GM19324 (cell line): ENCODE results near the gene STXBP4.

ENCODE experiments used
- ATAC-seq: cut with Tn5 transposase; IDR thresholded peaks from one replicate; pipeline ENCODE4 v1.9.1; 2021; ENCODE audit warnings: mild to moderate bottlenecking, moderate library complexity; ENCODE audit not compliant: unreplicated experiment, low FRiP score

Gene STXBP4

GRCh38 chr17:54969658-54970572 is 1.4 kb downstream of the STXBP4 start:
- no peak for ATAC-seq

DNA sequence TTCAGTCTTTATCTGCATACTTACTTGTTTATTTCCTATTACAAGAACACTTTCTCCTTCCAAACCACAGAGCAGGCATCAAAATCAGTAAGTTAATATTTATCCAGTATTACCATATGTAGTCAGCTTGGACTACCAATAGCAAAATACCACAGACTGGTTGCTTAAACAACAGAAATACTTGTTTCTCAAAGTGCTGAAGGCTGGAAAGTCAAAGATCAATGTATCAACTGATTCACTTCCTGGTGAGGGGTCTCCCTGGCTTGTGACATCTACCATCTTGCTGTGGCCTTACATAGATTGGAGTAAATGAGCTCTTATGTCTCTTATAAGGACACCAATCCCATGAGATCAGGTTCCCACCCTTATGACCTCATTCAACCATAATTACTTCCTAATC is 2.6 kb downstream of the STXBP4 start:
- no peak for ATAC-seq

- ATAC-seq = no peak
Observed at GRCh38 chr17:54971901-54972300, 3.3 kb downstream of the STXBP4 start.

DNA sequence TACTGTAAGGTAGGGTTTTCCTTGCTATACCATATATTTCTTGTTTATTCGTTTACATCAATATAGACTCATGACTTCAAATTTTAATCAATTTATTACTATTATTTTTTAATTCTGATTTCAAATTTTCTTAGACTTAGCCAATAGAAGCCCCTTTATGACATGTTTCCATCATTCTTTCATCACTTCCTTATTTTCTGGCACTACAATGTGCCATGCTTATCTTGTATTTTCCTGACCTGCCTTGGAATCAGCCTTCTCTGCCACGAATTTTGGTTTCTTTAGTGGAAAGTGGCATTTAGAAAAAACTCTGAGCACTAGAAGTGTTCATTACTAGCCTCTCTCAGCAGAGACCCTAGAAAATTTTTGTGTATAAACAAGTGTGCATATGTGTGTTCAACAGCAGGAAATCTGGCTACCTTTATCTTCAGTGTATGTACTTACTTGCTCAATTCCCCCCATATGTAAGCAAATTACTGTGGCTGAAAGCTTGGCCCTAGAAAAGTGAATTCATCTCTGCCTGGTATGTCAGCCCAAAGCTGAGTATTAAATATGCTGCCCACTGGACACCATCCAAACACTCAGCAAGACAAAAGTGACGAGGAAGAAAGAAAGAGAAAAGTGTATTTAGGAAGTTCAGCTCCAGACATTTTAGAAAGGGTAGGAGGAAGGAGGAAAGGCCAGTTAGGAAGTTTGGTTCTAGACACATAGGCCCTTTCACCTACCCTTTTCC is 4.0 kb downstream of the STXBP4 start:
- no peak for ATAC-seq

DNA sequence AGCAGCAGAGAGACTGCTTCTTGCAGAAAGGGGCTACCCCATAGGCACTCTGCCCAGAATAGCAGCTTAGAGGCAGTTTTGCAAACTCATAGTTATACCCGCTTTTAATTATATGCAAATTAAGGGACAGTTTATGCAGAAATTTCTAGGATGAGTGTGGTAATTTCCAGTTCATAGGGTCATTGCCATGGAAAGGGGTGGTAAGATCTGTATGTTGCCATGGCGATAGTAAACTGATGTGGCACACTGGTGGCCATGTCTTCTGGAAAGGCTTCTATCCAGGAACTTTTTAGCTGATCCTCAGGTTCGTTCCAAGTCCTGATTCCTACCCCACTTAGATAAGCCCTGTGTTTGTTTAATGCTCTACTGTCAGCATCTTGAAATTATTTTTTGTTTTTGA is 6.2 kb downstream of the STXBP4 start:
- no peak for ATAC-seq

- ATAC-seq = no peak
Observed at GRCh38 chr17:54976316-54976715, 7.8 kb downstream of the STXBP4 start.

- ATAC-seq = no peak
Observed at GRCh38 chr17:54977744-54978143, 9.2 kb downstream of the STXBP4 start.

- ATAC-seq = no peak
Observed at GRCh38 chr17:54979657-54980056, 11.1 kb downstream of the STXBP4 start.

GRCh38 chr17:54980375-54980774 is 11.8 kb downstream of the STXBP4 start:
- no peak for ATAC-seq

GRCh38 chr17:54982399-54982798 is 13.8 kb downstream of the STXBP4 start:
- no peak for ATAC-seq

- ATAC-seq = no peak
Observed at GRCh38 chr17:54983260-54983659, 14.7 kb downstream of the STXBP4 start.

- ATAC-seq = no peak
Observed at GRCh38 chr17:54985476-54985875, 16.9 kb downstream of the STXBP4 start.

DNA sequence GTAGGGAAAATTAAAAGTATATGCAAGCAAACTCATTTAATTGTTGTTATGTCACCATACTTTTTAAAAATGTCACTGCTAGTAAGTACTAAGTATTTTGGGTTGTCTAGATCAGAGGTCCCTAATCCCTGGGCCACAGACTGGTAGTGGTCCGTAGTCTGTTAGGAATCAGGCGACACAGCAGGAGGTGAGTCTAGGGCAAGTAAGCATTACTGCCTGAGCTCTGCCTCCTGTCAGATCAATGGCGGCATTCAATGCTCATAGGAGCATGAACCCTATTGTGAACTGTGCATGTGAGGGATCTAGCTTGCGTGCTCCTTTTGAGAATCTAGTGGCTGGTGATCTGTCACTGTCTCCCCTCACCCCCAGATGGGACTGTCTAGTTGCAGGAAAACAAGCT is 21.6 kb downstream of the STXBP4 start:
- ATAC-seq = no peak

- no peak for ATAC-seq
Observed at GRCh38 chr17:54991567-54991966, 23.0 kb downstream of the STXBP4 start.

- no peak for ATAC-seq
Observed at GRCh38 chr17:54992797-54993639, 24.5 kb downstream of the STXBP4 start.

GRCh38 chr17:54996441-54996840 is 27.9 kb downstream of the STXBP4 start:
- ATAC-seq = no peak

DNA sequence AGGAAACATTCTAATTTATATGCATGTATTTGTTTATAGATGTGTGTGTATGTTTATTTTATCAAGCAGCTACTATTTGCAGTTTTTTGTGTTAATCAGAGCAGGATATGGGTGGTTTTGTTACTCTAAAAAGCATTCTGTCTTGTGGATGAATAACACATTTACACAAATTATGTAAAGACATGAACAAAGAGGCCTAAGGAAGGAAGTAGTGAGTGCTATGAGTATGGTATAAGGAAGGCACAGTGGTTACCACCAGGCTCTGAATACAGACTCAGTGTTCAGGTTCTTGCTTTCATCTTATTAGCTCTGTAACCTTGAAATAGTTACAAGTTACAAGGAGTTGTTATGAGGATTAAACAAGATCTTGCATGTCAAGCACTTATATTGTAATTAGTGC is 33.9 kb downstream of the STXBP4 start:
- ATAC-seq = no peak

DNA sequence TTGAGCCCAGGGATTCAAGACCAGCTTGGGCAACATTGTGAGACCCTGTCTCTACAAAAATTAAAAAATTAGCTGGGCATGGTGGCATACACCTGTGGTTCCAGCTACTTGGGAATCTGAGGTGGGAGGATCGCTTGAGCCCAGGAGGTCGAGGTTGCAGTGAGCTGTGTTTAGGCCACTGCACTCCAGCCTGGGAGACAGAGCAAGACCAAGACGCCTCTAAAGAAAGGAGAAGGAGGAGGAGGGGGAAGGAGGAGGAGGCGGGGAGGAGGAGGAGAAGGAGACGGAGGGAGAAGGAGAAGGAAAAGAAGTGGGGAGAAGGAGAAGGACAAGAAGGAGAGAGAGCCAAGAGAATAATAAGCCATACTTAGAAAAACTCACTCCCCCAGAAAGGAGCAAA is 35.9 kb downstream of the STXBP4 start:
- no peak for ATAC-seq

- no peak for ATAC-seq
Observed at GRCh38 chr17:55005520-55005919, 37.0 kb downstream of the STXBP4 start.

DNA sequence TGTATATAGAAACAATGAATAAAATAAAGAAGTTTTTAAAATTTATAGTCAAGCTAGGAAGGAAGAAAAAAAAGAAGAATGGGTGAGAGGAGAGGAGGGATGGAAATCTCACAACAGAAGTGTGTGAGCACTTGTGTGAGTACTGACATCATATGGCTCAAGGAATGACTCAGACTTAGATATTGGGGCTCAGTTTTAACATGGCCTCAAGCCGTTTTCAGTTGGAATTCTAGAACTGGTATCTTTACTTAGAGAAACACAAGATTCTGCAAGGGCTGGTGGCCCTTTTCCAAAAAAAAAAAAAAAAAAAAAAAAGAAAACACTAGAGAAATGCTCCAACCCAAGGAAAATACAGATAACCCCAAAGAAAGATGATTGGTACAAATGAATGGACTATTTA is 55.1 kb downstream of the STXBP4 start:
- ATAC-seq = no peak

DNA sequence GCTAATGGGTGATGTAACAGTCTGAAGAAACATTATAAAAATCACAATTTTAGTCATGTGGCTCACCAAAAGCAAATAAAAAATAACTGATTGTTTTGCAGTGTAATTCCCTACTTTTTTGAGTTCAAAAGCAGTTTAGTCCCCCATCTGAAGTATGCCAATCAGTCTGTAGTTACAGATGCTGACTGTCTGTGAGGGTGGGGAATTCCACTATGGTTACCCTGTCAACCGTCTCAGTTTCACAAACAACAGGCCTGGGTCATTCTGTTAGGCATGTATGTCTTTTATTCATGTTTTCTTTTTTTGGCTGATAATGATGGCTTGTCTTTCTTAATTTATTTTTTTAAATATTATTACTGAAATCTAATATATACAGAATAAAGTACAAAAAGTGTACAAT is 69.3 kb downstream of the STXBP4 start:
- peak; percentile 83 for ATAC-seq
